BJ (cell line): ENCODE measurements around the gene GDF11. TPM values are rescaled to one million over a fixed set of nuclear protein-coding genes. Genes with fewer than 3 reads are reported as not detected.

Experiments
- CTCF ChIA-PET: fragments of 350-600 bp; formaldehyde crosslinking; extraction: SDS; loops from one replicate; lab custom pipeline; 2021; ENCODE audit warnings: antibody characterized with exemption, inconsistent platforms; lab: Yijun Ruan, JAX
- POLR2A ChIA-PET: fragments of 300-600 bp; sonication (Branson Sonifier 250); formaldehyde crosslinking; extraction: SDS; loops from one replicate; lab custom pipeline; 2021; ENCODE audit warnings: antibody characterized with exemption; lab: Charles Lee
- DNase-seq: peaks from one replicate; pipeline ENCODE4 v3.0.0-alpha.2; 2011; ENCODE audit warnings: low read depth
- H3K27me3 ChIP-seq: 2 replicates; pipeline ENCODE4 v1.6.0; 2011; ENCODE audit warnings: low read length; ENCODE audit not compliant: control insufficient read depth, insufficient read depth
- H3K36me3 ChIP-seq: 2 replicates; pipeline ENCODE4 v1.5.1; 2011; ENCODE audit warnings: low read length; ENCODE audit not compliant: control insufficient read depth, insufficient read depth
- H3K4me3 ChIP-seq: 2 replicates; pipeline ENCODE4 v1.5.1; 2011; ENCODE audit warnings: low read depth, mild to moderate bottlenecking, control low read depth, low read length
- CTCF ChIP-seq: IDR thresholded peaks from 2 replicates; pipeline ENCODE4 v1.5.1; 2011; ENCODE audit warnings: low read depth, mild to moderate bottlenecking, control low read depth, inconsistent platforms, low read length, moderate library complexity; ENCODE audit not compliant: insufficient read depth
- polyA plus RNA-seq: library from polyadenylated mRNA; depleted of rRNA; stranded (reverse); fragments of >200 nt; gene quantifications from 2 replicates; pipeline ENCODE4 v1.2.3, GENCODE V29; 2011; rRNA removed
- small RNA-seq: library from RNA; depleted of rRNA; stranded (forward); fragments of <200 nt; gene quantifications from one replicate; pipeline ENCODE3, GENCODE V24; 2012; ENCODE audit warnings: low replicate concordance, low read depth; ENCODE audit not compliant: insufficient read length

GDF11 gene
- polyA plus RNA-seq, 1 experiment, result 3.8 TPM

GRCh38 chr12:55795950-55796349, 53.0 kb downstream of the GDF11 start:
- Histone ChIP-seq H3K27me3 (no peaks in the 10 kb centered on the region), H3K4me3 (no peak overlapping the region), H3K36me3 (peaks cover 3% of the 10 kb centered on the region)
- ChIA-PET POLR2A (no interaction called here), CTCF (interaction anchor here (0.8 to 5.3 kb wide), 6 partner anchors 13 to 144 kb away, joined by 3 to 64 read pairs (median 6); no protein-coding TSS in a partner anchor)
- DNase-seq, result no peak
- TF ChIP-seq CTCF, result no peak

GRCh38 chr12:55797068-55797467, 54.1 kb downstream of the GDF11 start:
- POLR2A ChIA-PET, result no interaction called here
- TF ChIP-seq CTCF, result peak; percentile 69
- H3K27me3 ChIP-seq, result no peaks in the 10 kb centered on the region
- H3K36me3 ChIP-seq, result peaks cover 6% of the 10 kb centered on the region
- no peak for DNase-seq
- CTCF ChIA-PET, result interaction anchor here (0.6 to 5.3 kb wide), 13 partner anchors 12 to 225 kb away, joined by 3 to 64 read pairs (median 3); partner anchors contain the start of genes ORMDL2 and SARNP
- H3K4me3 ChIP-seq, result no peak overlapping the region

GRCh38 chr12:55797550-55797949, 54.6 kb downstream of the GDF11 start:
- no peak for TF ChIP-seq CTCF

More at GRCh38 chr12:55797550-55797949, 54.6 kb downstream of the GDF11 start:
- DNase-seq, result no peak
- H3K4me3 ChIP-seq, result no peak overlapping the region
- POLR2A ChIA-PET, result no interaction called here
- CTCF ChIA-PET, result interaction anchor here (0.6 to 5.3 kb wide), 10 partner anchors 11 to 225 kb away, joined by 3 to 64 read pairs (median 4); partner anchors contain the start of genes ORMDL2 and SARNP
- H3K27me3 ChIP-seq, result no peaks in the 10 kb centered on the region
- H3K36me3 ChIP-seq, result peaks cover 6% of the 10 kb centered on the region

Small RNAs within 50 kb of the gene (small RNA-seq; reads per million reads assigned to genes)
- not detected for gene AC009779.1
- not detected for gene RF00017

Other genes with a start within 250 kb of the GDF11 start
- gene OR6C4, start 193.5 kb upstream of the GDF11 start, polyA plus RNA-seq, result not detected in 2 replicates
- gene OR2AP1, start 170.7 kb upstream of the GDF11 start, polyA plus RNA-seq, result not detected in 2 replicates
- not detected in 2 replicates for gene OR10P1, start 106.2 kb upstream of the GDF11 start, polyA plus RNA-seq
- gene ITGA7, start 35.2 kb upstream of the GDF11 start, polyA plus RNA-seq, result 9.4 and 11.6 TPM in 2 replicates
- gene BLOC1S1, start 27.1 kb upstream of the GDF11 start, polyA plus RNA-seq, result 147 and 172 TPM in 2 replicates
- 4.5 and 6.2 TPM in 2 replicates for gene RDH5, start 22.7 kb upstream of the GDF11 start, polyA plus RNA-seq
- 974 and 1,937 TPM in 2 replicates for gene CD63, start 14.1 kb upstream of the GDF11 start, polyA plus RNA-seq
- gene SARNP, start 74.6 kb downstream of the GDF11 start, polyA plus RNA-seq, result 52.1 and 102 TPM in 2 replicates
- 47.4 and 63.9 TPM in 2 replicates for gene ORMDL2, start 74.9 kb downstream of the GDF11 start, polyA plus RNA-seq
- gene DNAJC14, start 86.5 kb downstream of the GDF11 start, polyA plus RNA-seq, result 6.4 and 8.4 TPM in 2 replicates
- gene MMP19, start 99.8 kb downstream of the GDF11 start, polyA plus RNA-seq, result 34.2 and 40.7 TPM in 2 replicates
- 37.1 and 37.8 TPM in 2 replicates for gene PYM1, start 184.8 kb downstream of the GDF11 start, polyA plus RNA-seq
- 53.0 and 56.2 TPM in 2 replicates for gene DGKA, start 188.0 kb downstream of the GDF11 start, polyA plus RNA-seq
- gene PMEL, start 222.9 kb downstream of the GDF11 start, polyA plus RNA-seq, result 1.2 and 1.8 TPM in 2 replicates
- 56.6 and 75.2 TPM in 2 replicates for gene CDK2, start 223.7 kb downstream of the GDF11 start, polyA plus RNA-seq
- 117 and 130 TPM in 2 replicates for gene RAB5B, start 231.0 kb downstream of the GDF11 start, polyA plus RNA-seq